OCI-LY7 (cell line): ENCODE measurements around the gene SLC22A16. TPM values are rescaled to one million over a fixed set of nuclear protein-coding genes. Genes with fewer than 3 reads are reported as not detected.

Source experiments
- BruUV-seq: library from RNA; stranded (reverse); fragments of 400-500 nt; replicated peaks from 2 replicates; lab custom pipeline; 2021; lab: Mats Ljungman, UMichigan
- CTCF ChIA-PET: fragments of 300-600 bp; sonication (Branson Sonifier 250); formaldehyde crosslinking; loops from one replicate; lab custom pipeline; 2022; ENCODE audit warnings: antibody characterized with exemption; ENCODE audit not compliant: unreplicated experiment; lab: Charles Lee
- POLR2A ChIA-PET: fragments of 300-600 bp; sonication (Branson Sonifier 250); formaldehyde crosslinking; loops from one replicate; lab custom pipeline; 2022; ENCODE audit warnings: antibody characterized with exemption; lab: Charles Lee
- DNase-seq: peaks from one replicate; pipeline ENCODE4 v3.0.0-alpha.2; 2015; ENCODE audit warnings: low spot score
- H2AFZ ChIP-seq: fragments of 200-600 bp; sonication (generic), shearing (Covaris generic); 2 replicates; pipeline ENCODE4 v1.6.1; 2014; ENCODE audit warnings: mild to moderate bottlenecking, antibody characterized with exemption, low read length, moderate library complexity
- H3K27ac ChIP-seq: fragments of 200-600 bp; sonication (generic); 2 replicates; pipeline ENCODE4 v1.5.1; 2014; ENCODE audit warnings: mixed run types, low read depth, mild to moderate bottlenecking, moderate library complexity, low read length, inconsistent platforms; ENCODE audit not compliant: poor library complexity, severe bottlenecking
- H3K36me3 ChIP-seq: fragments of 200-600 bp; sonication (generic); 2 replicates; pipeline ENCODE4 v1.6.1; 2014; ENCODE audit warnings: mild to moderate bottlenecking, antibody characterized with exemption, low read length, moderate library complexity, mixed read lengths; ENCODE audit not compliant: insufficient read depth
- H3K4me1 ChIP-seq: fragments of 200-600 bp; sonication (generic); 2 replicates; pipeline ENCODE4 v1.5.1; 2014; ENCODE audit warnings: mild to moderate bottlenecking, low read length; ENCODE audit not compliant: insufficient read depth, poor library complexity, severe bottlenecking
- H3K4me2 ChIP-seq: fragments of 200-600 bp; sonication (generic); 2 replicates; pipeline ENCODE4 v1.6.1; 2014; ENCODE audit warnings: mild to moderate bottlenecking, low read length
- H3K4me3 ChIP-seq: fragments of 200-600 bp; sonication (generic); 2 replicates; pipeline ENCODE4 v1.5.1; 2014; ENCODE audit warnings: mild to moderate bottlenecking, low read depth, low read length; ENCODE audit not compliant: poor library complexity, severe bottlenecking
- H3K79me2 ChIP-seq: fragments of 200-600 bp; sonication (generic); 2 replicates; pipeline ENCODE4 v1.6.1; 2016; ENCODE audit warnings: low read depth, mild to moderate bottlenecking, low read length, moderate library complexity, mixed read lengths; ENCODE audit not compliant: insufficient read depth
- H3K9me2 ChIP-seq: fragments of 200-600 bp; sonication (generic); 2 replicates; pipeline ENCODE4 v1.6.1; 2016; ENCODE audit warnings: mild to moderate bottlenecking, low read length, mixed read lengths; ENCODE audit not compliant: insufficient read depth
- H3K9me3 ChIP-seq: fragments of 200-600 bp; sonication (generic); 2 replicates; pipeline ENCODE4 v1.6.1; 2014; ENCODE audit warnings: mild to moderate bottlenecking, mixed run types, low read length, mixed read lengths
- H4K20me1 ChIP-seq: fragments of 200-600 bp; sonication (generic); 2 replicates; pipeline ENCODE4 v1.6.1; 2014; ENCODE audit warnings: mild to moderate bottlenecking, antibody characterized with exemption, low read length, moderate library complexity, mixed read lengths; ENCODE audit not compliant: insufficient read depth
- CTCF ChIP-seq: fragments of 200-600 bp; sonication (generic); conservative IDR thresholded peaks from 2 replicates; pipeline ENCODE4 v1.5.1; 2014; ENCODE audit warnings: mild to moderate bottlenecking, antibody characterized with exemption, low read length, moderate library complexity, mixed read lengths
- EZH2phosphoT487 ChIP-seq: fragments of 200-600 bp; sonication (generic); IDR thresholded peaks from 2 replicates; pipeline ENCODE4 v1.6.1; 2018; ENCODE audit warnings: low read depth, borderline replicate concordance, mild to moderate bottlenecking, mixed run types, antibody characterized with exemption, low read length, moderate library complexity, mixed read lengths
- intact Hi-C: fragments of 100-400 bp; cut with micrococcal nuclease; formaldehyde crosslinking; loops from one replicate; pipeline ENCODE4 v1.10.0; 2022; ENCODE audit not compliant: unreplicated experiment
- total RNA-seq, 2 experiments: library from RNA; depleted of rRNA in 1 of 2; stranded (reverse); fragments of >200 nt in 1 of 2; shearing (Covaris generic) in 1 of 2; gene quantifications; 2 replicates each; pipeline ENCODE4 v1.2.3, GENCODE V29; 2014 to 2022

Gene SLC22A16
- total RNA-seq, 2 experiments from 2014 or later: not detected

- H3K9me3 ChIP-seq: no peaks in the 10 kb centered on the region
- H3K79me2 ChIP-seq: no peaks in the 10 kb centered on the region
- H4K20me1 ChIP-seq: no peaks in the 10 kb centered on the region
- TF ChIP-seq CTCF: no peak
- no peak for TF ChIP-seq EZH2phosphoT487
- H3K4me2 ChIP-seq: no peak overlapping the region
- no peak overlapping the region for H2AFZ ChIP-seq
- no peaks in the 10 kb centered on the region for H3K9me2 ChIP-seq
- DNase-seq: no peak
- H3K4me3 ChIP-seq: no peak overlapping the region
- BruUV-seq: no TSS peak
- ChIA-PET CTCF (no interaction called here), POLR2A (interaction anchor here (0.6 kb wide), 1 partner anchor 656 kb away, joined by 3 read pairs; no protein-coding TSS in a partner anchor)
- no peak overlapping the region for H3K27ac ChIP-seq
- H3K4me1 ChIP-seq: no peaks in the 10 kb centered on the region
- H3K36me3 ChIP-seq: no peaks in the 10 kb centered on the region
- intact Hi-C loops: no loop called here
These were observed 54.5 kb downstream of the SLC22A16 start for GRCh38 chr6:110421749-110422443.

- no peak overlapping the region for H2AFZ ChIP-seq
These were observed 57.2 kb downstream of the SLC22A16 start for GRCh38 chr6:110419028-110419739.

More at GRCh38 chr6:110419028-110419739, 57.2 kb downstream of the SLC22A16 start:
- Histone ChIP-seq H3K79me2 (no peaks in the 10 kb centered on the region), H3K9me3 (no peaks in the 10 kb centered on the region), H3K27ac (no peak overlapping the region), H3K9me2 (no peaks in the 10 kb centered on the region), H3K4me3 (no peak overlapping the region), H3K4me2 (no peak overlapping the region), H3K36me3 (no peaks in the 10 kb centered on the region), H4K20me1 (no peaks in the 10 kb centered on the region), H3K4me1 (no peaks in the 10 kb centered on the region)
- TF ChIP-seq CTCF (no peak), EZH2phosphoT487 (no peak)
- no peak for DNase-seq
- ChIA-PET POLR2A (no interaction called here), CTCF (no interaction called here)
- intact Hi-C loops: no loop called here
- BruUV-seq: no TSS peak
